Dedifferentiated amniotic fluid mesenchymal stem cell (primary cell): ENCODE measurements around the gene PMPCA.

Experiments
- DNase-seq: peaks from one replicate; pipeline ENCODE4 v3.0.0-alpha.2; 2016; ENCODE audit errors: extremely low spot score

The PMPCA gene

DNA sequence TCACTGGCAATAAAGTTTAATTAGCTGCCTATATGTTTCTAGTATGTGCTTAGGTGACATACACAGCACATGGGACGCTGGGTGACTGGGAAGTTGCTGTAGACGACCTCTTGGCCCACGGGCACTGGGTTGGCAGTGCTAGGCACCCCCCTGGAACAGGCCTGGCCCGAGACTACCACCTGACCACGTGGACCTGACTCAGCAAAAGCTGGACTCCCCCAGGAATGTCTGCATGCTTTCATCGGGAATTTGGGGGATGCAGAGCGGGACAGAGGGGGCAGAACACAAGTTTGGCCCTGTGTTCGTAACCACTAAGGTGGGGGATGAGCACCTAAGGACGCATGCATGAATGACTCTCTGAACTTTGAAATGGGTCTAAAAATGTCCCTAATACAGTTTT is 45.8 kb downstream of the PMPCA start:
- no peak for DNase-seq

- no peak for DNase-seq
Measured at GRCh38 chr9:136457326-136457725, 46.9 kb downstream of the PMPCA start.

GRCh38 chr9:136459425-136459824 is 49.0 kb downstream of the PMPCA start:
- DNase-seq, result no peak

- no peak for DNase-seq
Measured at GRCh38 chr9:136460772-136461325, 50.4 kb downstream of the PMPCA start.

DNA sequence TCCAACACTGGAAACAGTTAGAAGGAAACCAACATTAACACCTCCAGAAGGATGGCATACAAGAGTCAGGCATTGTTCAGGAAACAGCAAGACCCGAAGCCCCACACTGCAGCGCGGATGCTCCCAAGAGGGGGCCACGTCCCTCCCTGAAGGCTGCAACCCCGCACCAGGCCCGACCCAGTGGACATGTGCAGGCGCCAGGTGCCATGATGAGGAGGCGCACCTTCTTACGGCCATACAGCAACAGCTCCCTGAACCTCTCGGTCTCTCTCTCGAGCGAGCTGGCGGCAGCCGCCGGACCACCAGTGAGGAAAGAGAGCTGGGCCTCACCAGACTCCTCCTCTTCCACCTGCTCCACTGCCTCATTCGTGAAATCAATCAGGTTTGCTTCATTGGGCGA is 52.2 kb downstream of the PMPCA start:
- no peak for DNase-seq

GRCh38 chr9:136463578-136463977 is 53.1 kb downstream of the PMPCA start:
- no peak for DNase-seq

DNA sequence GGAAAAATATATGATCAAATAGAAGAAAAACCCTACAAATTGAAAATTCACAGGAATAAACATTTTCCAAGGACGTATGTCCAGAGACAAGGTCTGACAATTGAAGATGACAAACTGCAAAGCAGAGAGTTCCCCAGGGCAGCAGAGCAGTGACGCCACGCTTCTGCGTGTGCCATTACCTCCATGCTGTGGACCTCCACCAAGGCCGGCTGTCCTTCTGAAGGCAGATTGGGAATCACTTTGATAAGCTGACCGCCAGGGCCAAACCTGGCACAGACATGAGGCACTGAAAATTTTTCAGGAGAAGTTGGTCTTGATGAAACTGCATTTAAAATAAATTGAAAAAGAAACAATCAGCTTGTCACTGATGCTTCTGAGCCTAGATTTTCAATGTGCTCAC is 53.8 kb downstream of the PMPCA start:
- no peak for DNase-seq

GRCh38 chr9:136465500-136466154 is 55.2 kb downstream of the PMPCA start:
- no peak for DNase-seq

GRCh38 chr9:136466155-136466541 is 55.7 kb downstream of the PMPCA start:
- no peak for DNase-seq

DNA sequence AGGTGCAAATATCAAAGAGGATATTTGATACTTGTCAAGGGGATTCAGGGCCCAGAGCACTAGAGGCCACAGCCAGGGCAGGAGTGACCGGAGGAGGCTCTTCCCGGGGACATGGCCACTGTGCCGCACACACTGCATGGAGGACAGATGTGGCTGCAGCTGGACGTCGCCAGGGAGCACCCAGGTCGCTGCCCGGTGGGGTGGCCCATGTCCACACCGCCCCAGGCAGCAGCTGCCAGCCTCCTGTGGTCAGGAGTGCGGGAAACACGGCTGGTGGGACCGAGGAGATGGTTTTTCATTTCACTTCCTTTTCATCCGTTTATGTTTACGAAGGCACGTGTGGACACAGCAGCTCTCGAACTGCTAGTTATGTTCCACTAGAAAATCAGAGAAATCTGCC is 57.3 kb downstream of the PMPCA start:
- no peak for DNase-seq

GRCh38 chr9:136470356-136470755 is 59.9 kb downstream of the PMPCA start:
- DNase-seq, result no peak

GRCh38 chr9:136470792-136471469 is 60.5 kb downstream of the PMPCA start:
- DNase-seq, result no peak

DNA sequence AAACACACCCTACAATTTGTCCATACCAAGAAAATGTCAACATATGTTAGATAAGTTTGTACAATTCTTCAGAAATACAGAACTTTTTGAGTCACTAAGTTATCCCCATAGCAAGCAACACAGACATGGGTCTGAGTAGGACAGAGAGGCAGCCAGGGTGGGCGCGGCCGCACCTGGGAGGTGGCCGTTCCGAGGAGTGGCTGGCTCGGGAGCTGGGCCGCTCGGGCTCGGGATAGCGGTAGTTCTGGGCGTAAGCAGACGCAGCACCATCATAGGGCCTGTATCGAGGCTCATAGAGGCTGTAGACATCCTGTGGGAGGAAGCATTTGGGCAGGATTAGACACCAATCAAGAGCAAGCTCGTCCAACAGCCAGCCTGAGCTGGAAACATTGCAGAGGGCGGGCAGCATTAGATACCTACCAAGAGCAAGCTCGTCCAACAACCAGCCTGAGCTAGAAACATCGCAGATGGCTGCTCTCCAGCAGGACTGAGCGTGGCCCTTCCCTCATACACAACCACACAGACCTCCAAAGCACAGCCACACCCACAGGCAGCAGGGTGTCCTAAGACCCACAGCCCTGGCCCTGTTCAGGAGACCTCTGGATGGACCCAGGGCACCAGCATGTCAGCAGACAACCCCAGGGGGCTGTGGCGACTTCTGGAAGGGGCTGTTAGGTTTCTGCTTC is 61.5 kb downstream of the PMPCA start:
- DNase-seq, result no peak

DNA sequence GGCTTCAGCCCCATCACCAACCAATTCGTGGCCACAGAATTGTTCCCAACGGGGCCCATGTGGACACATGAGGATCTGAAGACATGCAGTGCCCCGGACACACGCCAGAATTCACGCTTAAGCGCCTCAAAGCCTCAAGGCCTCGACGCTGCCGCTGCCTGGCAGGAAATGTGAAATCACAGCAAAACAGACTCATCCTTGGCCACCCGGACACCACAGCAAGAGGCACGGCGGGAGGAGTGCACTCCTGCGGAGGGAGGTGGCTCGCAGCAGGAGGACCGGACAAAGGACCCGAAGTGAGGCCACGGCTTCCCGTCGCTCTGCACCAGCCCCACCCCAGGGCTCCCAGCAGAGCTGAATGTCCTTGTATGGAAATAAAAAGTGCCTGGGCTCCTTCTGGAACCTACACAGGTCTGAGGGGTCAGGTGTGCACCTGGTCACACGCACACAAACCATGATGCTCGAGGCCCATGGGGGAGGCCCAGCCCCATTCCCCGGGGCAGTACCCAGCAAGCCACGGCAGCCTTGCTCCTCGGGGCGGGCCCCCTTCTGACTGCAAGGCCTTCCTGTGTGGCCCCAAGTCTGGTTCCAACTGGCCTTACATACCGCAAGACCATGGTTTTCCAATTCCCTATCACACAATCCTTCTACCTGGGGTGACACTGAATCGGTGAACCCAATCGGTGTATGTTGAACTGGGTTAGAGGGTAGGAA is 62.3 kb downstream of the PMPCA start:
- DNase-seq, result no peak

GRCh38 chr9:136473354-136473721 is 62.9 kb downstream of the PMPCA start:
- no peak for DNase-seq
